Ishikawa (cell line): ENCODE measurements around the gene SMAD5.

Experiments
- CEBPB ChIP-seq: IDR thresholded peaks from 2 replicates; pipeline ENCODE4 v1.6.1; 2012
- CREB1 ChIP-seq: IDR thresholded peaks from 2 replicates; pipeline ENCODE4 v1.6.1; 2012; ENCODE audit warnings: low read depth
- EP300 ChIP-seq: IDR thresholded peaks from 2 replicates; pipeline ENCODE4 v1.6.1; 2012; ENCODE audit warnings: borderline replicate concordance
- FOXM1 ChIP-seq: IDR thresholded peaks from 2 replicates; pipeline ENCODE4 v1.6.1; 2012; ENCODE audit warnings: low read depth, borderline replicate concordance
- RAD21 ChIP-seq: IDR thresholded peaks from 2 replicates; pipeline ENCODE4 v1.6.1; 2012; ENCODE audit warnings: low read depth
- REST ChIP-seq: IDR thresholded peaks from 2 replicates; pipeline ENCODE4 v1.6.1; 2012; ENCODE audit warnings: low read depth, mild to moderate bottlenecking
- TF ChIP-seq, protein P1 (sequence below): IDR thresholded peaks from 2 replicates; pipeline ENCODE4 v1.6.1; 2012

GRCh38 chr5:136215812-136216211 is 83.2 kb downstream of the SMAD5 start:
- TF ChIP-seq CEBPB (no peak), FOXM1 (no peak), RAD21 (no peak), REST (no peak), CREB1 (no peak), EP300 (no peak)
- TF ChIP-seq, protein P1, sequence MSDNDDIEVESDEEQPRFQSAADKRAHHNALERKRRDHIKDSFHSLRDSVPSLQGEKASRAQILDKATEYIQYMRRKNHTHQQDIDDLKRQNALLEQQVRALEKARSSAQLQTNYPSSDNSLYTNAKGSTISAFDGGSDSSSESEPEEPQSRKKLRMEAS, result no peak
